Spleen (tissue), 11 donors: Measurements from ENCODE around the gene CCSER2. TPM values are rescaled to one million over a fixed set of nuclear protein-coding genes. Genes with fewer than 3 reads are reported as not detected.

ENCODE experiments used
- DNase-seq: peaks from one replicate; pipeline ENCODE4 v3.0.0-alpha.2; 2020
- H3K27ac ChIP-seq, 8 donors: fragments of 200-600 bp; sonication (generic) in 7 of 8; 1 replicate in 4 of 8; 2 replicates in 4 of 8; pipeline versions ENCODE4 v1.5.0 to v1.8.0; 2016 to 2021; ENCODE audit warnings: inconsistent platforms in 4 of 8, mild to moderate bottlenecking in 4 of 8, moderate library complexity in 1 of 8
- H3K27me3 ChIP-seq, 7 donors: fragments of 200-600 bp; sonication (generic) in 6 of 7; replicated peaks in 1 of 7; 1 replicate in 4 of 7; 2 replicates in 3 of 7; pipeline versions ENCODE4 v1.5.0 to v1.8.0; 2016 to 2021; ENCODE audit warnings: inconsistent platforms in 3 of 7, mild to moderate bottlenecking in 1 of 7
- H3K36me3 ChIP-seq, 6 donors: fragments of 200-600 bp; sonication (generic) in 5 of 6; 1 replicate in 4 of 6; 2 replicates in 2 of 6; pipeline versions ENCODE4 v1.5.0 to v1.8.0; 2016 to 2021; ENCODE audit warnings: inconsistent platforms in 2 of 6
- H3K4me1 ChIP-seq, 6 donors: fragments of 200-600 bp; sonication (generic) in 5 of 6; 1 replicate in 3 of 6; 2 replicates in 3 of 6; pipeline versions ENCODE4 v1.5.0 to v1.8.0; 2016 to 2021; ENCODE audit warnings: inconsistent platforms in 3 of 6
- H3K4me3 ChIP-seq, 8 donors: fragments of 200-600 bp; sonication (generic) in 7 of 8; 1 replicate in 4 of 8; 2 replicates in 4 of 8; pipeline versions ENCODE4 v1.5.0 to v1.8.0; 2016 to 2021; ENCODE audit warnings: inconsistent platforms in 4 of 8, mild to moderate bottlenecking in 4 of 8, moderate library complexity in 2 of 8
- H3K9me3 ChIP-seq, 8 donors: fragments of 200-600 bp; sonication (generic) in 7 of 8; 1 replicate in 4 of 8; 2 replicates in 4 of 8; pipeline versions ENCODE4 v1.5.0 to v1.8.0; 2016 to 2021; ENCODE audit warnings: inconsistent platforms in 4 of 8
- POLR2A ChIP-seq, 3 donors: fragments of 450-650 bp; IDR thresholded peaks; one replicate each; pipeline ENCODE4 v1.5.1; 2017; ENCODE audit warnings: antibody characterized with exemption in 3 of 3, mild to moderate bottlenecking in 1 of 3
- POLR2AphosphoS5 ChIP-seq, 3 donors: sonication (generic); formaldehyde crosslinking; IDR thresholded peaks; one replicate each; pipeline ENCODE4 v1.5.1; 2017; ENCODE audit warnings: antibody characterized with exemption in 3 of 3
- WGBS, 5 donors: extraction: QIAGEN DNeasy Blood & Tissue Kit in 3 of 5; methylation state at CpG; one replicate each; pipeline versions ENCODE4 v1.1.5 to v1.1.7; 2013 to 2018; 5-methylcytosine and 5-hydroxymethylcytosine counted together
- intact Hi-C: fragments of 100-400 bp; cut with DNase I; formaldehyde crosslinking; loops from one replicate; pipeline ENCODE4 v1.15.0; 2023; ENCODE audit warnings: low total_unique reads
- polyA plus RNA-seq, 3 donors: library from polyadenylated mRNA; stranded (reverse); fragments of 200-250 nt; gene quantifications; one replicate each; pipeline ENCODE4 v1.2.1, GENCODE V29; 2013
- total RNA-seq, 7 donors: library from RNA; depleted of rRNA in 3 of 7; stranded (reverse); fragments of >200 nt in 3 of 7; fragmentation: NEBNext Ultra II Directional in 4 of 7; extraction: Animal tissue kit (Norgen Biotek cat#: 25700) in 4 of 7; gene quantifications; one replicate each; pipeline versions ENCODE4 v1.1.0 to v1.2.1, GENCODE V29; 2016 to 2021
- TF ChIP-seq, protein P1 (sequence below), 11 experiments: fragments of 200-600 bp in 7 of 11; fragments of 450-650 bp in 4 of 11; sonication (generic) in 4 of 11; IDR thresholded peaks in 8 of 11; conservative IDR thresholded peaks in 3 of 11; 1 replicate in 7 of 11; 2 replicates in 4 of 11; pipeline versions ENCODE4 v1.4.0 to v1.8.0; 2016 to 2021; ENCODE audit warnings: antibody characterized with exemption in 11 of 11, inconsistent platforms in 4 of 11, mild to moderate bottlenecking in 1 of 11
- donor health status: healthy with polysubstance abuse.
- donor health status: DM: no; HTN: no; CAD: no; lungs with moderate emphysema.
- donor health status: DM: no; HTN: no; CAD: no.
- donor health status: Bipolar disorder and iron deficiency.
- donor health status: healthy.
- donor health status: DM: no; HTN: no; CAD: no.
- donor health status: DM: yes; HTN: yes; CAD: no.

CCSER2 gene
- total and polyA plus RNA-seq, 10 donors, result 5.3 to 61.4 (median 45.2) TPM

DNA sequence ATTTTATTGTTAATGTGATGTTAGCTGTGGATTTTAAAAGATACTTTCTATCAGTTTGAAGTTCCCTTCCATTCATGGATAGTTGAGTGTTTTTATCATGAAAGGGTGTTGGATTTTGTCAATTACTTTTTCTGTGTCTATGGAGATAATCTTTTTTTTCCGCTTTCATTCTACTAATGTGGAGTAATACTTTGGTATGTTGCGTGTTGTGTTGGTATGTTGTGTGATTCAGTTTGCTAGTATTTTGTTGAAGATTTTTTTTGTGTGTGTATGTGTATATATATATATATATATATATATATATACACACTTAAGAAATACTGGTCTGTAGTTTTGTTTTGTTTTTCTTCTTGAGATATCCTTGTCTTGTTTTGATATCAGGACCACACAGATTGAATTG lies 100.3 kb downstream of the CCSER2 start:
- TF ChIP-seq POLR2A (IDR thresholded peaks at IDR 0.05) (no peak), POLR2AphosphoS5 (IDR thresholded peaks at IDR 0.05) (no peak)
- TF ChIP-seq, protein P1, sequence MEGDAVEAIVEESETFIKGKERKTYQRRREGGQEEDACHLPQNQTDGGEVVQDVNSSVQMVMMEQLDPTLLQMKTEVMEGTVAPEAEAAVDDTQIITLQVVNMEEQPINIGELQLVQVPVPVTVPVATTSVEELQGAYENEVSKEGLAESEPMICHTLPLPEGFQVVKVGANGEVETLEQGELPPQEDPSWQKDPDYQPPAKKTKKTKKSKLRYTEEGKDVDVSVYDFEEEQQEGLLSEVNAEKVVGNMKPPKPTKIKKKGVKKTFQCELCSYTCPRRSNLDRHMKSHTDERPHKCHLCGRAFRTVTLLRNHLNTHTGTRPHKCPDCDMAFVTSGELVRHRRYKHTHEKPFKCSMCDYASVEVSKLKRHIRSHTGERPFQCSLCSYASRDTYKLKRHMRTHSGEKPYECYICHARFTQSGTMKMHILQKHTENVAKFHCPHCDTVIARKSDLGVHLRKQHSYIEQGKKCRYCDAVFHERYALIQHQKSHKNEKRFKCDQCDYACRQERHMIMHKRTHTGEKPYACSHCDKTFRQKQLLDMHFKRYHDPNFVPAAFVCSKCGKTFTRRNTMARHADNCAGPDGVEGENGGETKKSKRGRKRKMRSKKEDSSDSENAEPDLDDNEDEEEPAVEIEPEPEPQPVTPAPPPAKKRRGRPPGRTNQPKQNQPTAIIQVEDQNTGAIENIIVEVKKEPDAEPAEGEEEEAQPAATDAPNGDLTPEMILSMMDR (IDR thresholded peaks at IDR 0.05 in 8 of 11, conservative IDR thresholded peaks at IDR 0.05 in 3 of 11), result no peak
- H3K27ac ChIP-seq, result no peak overlapping the region
- no peaks in the 10 kb centered on the region for H3K9me3 ChIP-seq
- H3K4me1 ChIP-seq, result peaks cover 3 to 38% (median 18%) of the 10 kb centered on the region in 6 donors
- no peak overlapping the region for H3K4me3 ChIP-seq
- no peak for DNase-seq
- WGBS, 5 donors, result 92 to 100% (median 97%) methylated on average over 2 of the region's 2 CpGs
- peaks cover 0 to 31% (median 0%) of the 10 kb centered on the region in 6 donors for H3K36me3 ChIP-seq
- no peaks in the 10 kb centered on the region for H3K27me3 ChIP-seq
- intact Hi-C loops, result no loop called here

DNA sequence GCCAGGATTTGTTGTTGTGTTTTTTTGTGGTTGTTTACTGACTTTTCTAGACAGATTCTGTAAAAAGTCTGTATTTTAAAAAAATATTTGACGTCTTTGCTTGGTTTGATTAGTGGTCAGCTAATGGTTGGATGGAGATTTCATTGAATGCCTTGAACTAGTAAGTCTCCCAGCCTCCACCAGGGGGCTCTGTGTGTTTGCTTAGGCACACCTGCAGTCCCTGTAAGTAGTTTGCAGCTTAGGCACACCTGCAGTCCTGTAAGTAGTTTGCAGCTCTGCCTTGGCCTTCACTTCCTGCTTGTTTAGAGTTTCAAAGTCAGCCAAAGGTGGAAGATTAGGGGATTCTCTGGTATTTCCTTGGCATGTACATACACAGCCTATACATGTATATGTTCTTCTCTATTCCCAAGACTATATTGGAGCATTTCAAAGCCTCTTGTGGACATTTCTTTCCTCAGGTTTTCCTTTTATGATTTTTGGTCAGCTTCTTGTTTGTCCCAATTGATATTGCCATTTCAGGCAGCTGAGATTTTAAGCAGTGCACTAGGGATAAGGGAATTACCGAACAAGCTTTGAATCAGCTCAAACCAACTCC lies 101.6 kb downstream of the CCSER2 start:
- intact Hi-C loops, result no loop called here
- DNase-seq, result peak; percentile 80

DNA sequence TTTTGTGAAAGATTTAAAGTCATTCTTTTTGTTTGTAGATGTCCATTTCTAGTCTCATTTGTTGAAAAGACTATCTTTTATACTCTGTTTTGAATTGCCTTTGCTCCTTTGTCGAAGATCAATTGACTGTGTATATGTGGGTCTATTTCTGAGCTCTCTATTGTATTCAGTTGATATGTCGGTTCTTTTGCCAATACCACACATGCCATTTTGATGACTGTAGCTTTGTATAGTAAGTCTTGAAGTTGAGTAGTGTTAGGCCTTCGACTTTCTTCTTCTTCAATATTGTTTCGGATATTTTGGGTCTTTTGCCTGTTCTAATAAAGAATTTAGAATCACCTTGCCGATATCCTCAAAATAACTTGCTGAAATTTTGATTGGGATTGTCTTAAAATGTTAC lies 104.5 kb downstream of the CCSER2 start:
- H3K27me3 ChIP-seq, result no peaks in the 10 kb centered on the region
- intact Hi-C loops, result no loop called here
- H3K4me3 ChIP-seq, result no peak overlapping the region
- H3K4me1 ChIP-seq, result peaks cover 0 to 9% (median 2%) of the 10 kb centered on the region in 6 donors
- H3K27ac ChIP-seq, result no peak overlapping the region
- H3K9me3 ChIP-seq, result no peaks in the 10 kb centered on the region
- peaks cover 0 to 16% (median 0%) of the 10 kb centered on the region in 6 donors for H3K36me3 ChIP-seq
- WGBS, 5 donors, result 95 to 98% (median 97%) methylated on average over 5 of the region's 5 CpGs
- DNase-seq, result no peak
- TF ChIP-seq POLR2A (IDR thresholded peaks at IDR 0.05), result no peak
- TF ChIP-seq, protein P1 (IDR thresholded peaks at IDR 0.05 in 8 of 11, conservative IDR thresholded peaks at IDR 0.05 in 3 of 11), result no peak
- TF ChIP-seq POLR2AphosphoS5 (IDR thresholded peaks at IDR 0.05), result no peak

More for the DNA sequence above, 101.6 kb downstream of the CCSER2 start:
- no peaks in the 10 kb centered on the region for H3K9me3 ChIP-seq
- H3K27ac ChIP-seq, result no peak overlapping the region
- H3K36me3 ChIP-seq, result peaks cover 0 to 31% (median 0%) of the 10 kb centered on the region in 6 donors
- TF ChIP-seq, protein P1 (IDR thresholded peaks at IDR 0.05 in 8 of 11, conservative IDR thresholded peaks at IDR 0.05 in 3 of 11), result peak in 9 of 11 experiments; percentile 19 to 71 (median 65)
- TF ChIP-seq POLR2AphosphoS5 (IDR thresholded peaks at IDR 0.05), result no peak
- no peak overlapping the region for H3K4me3 ChIP-seq
- 64 to 96% (median 85%) methylated on average over 2 of the region's 2 CpGs for WGBS, 5 donors
- peaks cover 0 to 25% (median 6%) of the 10 kb centered on the region in 6 donors for H3K4me1 ChIP-seq
- H3K27me3 ChIP-seq, result no peaks in the 10 kb centered on the region

DNA sequence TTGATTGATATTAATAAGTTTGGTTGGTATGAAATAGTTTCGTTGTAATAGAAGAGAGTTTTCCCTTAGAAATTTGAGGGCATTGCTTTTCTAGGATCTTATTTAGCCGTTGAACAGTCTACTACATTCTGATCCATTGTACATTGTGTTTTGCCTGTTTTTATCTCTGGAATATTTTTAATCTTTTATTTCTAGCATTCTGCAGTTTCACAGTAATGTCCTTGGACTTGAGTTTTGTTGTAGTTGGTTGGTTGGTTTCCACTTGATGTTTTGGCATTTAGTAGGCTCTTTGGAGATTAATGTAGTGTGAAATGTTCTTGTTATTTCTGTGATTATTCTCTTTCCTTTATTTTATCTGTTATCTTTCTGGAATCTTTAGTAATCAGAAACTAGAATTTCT lies 112.4 kb downstream of the CCSER2 start:
- 91 to 100% (median 94%) methylated on average over 2 of the region's 2 CpGs for WGBS, 5 donors

More for the DNA sequence above, 112.4 kb downstream of the CCSER2 start:
- Histone ChIP-seq H3K4me3 (no peak overlapping the region), H3K27me3 (no peaks in the 10 kb centered on the region), H3K27ac (no peak overlapping the region), H3K36me3 (peaks cover 0 to 66% (median 6%) of the 10 kb centered on the region in 6 donors), H3K9me3 (peaks cover 0 to 12% (median 0%) of the 10 kb centered on the region in 8 donors), H3K4me1 (no peaks in the 10 kb centered on the region)
- intact Hi-C loops, result no loop called here
- no peak for DNase-seq
- TF ChIP-seq POLR2AphosphoS5 (IDR thresholded peaks at IDR 0.05), result no peak
- TF ChIP-seq, protein P1 (IDR thresholded peaks at IDR 0.05 in 8 of 11, conservative IDR thresholded peaks at IDR 0.05 in 3 of 11), result no peak
- no peak for TF ChIP-seq POLR2A (IDR thresholded peaks at IDR 0.05)
